ENCODE measurements around the gene CAPN15. TPM values are rescaled to one million over a fixed set of nuclear protein-coding genes. Genes with fewer than 3 reads are reported as not detected.
"Not testable (repeated sequence)": the region's sequence is repeated elsewhere in the genome, so short reads cannot be mapped to it uniquely, and the experiment has no call there.

The CAPN15 gene
- 50.5 and 83.4 TPM in 2 replicates for total RNA-seq

DNA sequence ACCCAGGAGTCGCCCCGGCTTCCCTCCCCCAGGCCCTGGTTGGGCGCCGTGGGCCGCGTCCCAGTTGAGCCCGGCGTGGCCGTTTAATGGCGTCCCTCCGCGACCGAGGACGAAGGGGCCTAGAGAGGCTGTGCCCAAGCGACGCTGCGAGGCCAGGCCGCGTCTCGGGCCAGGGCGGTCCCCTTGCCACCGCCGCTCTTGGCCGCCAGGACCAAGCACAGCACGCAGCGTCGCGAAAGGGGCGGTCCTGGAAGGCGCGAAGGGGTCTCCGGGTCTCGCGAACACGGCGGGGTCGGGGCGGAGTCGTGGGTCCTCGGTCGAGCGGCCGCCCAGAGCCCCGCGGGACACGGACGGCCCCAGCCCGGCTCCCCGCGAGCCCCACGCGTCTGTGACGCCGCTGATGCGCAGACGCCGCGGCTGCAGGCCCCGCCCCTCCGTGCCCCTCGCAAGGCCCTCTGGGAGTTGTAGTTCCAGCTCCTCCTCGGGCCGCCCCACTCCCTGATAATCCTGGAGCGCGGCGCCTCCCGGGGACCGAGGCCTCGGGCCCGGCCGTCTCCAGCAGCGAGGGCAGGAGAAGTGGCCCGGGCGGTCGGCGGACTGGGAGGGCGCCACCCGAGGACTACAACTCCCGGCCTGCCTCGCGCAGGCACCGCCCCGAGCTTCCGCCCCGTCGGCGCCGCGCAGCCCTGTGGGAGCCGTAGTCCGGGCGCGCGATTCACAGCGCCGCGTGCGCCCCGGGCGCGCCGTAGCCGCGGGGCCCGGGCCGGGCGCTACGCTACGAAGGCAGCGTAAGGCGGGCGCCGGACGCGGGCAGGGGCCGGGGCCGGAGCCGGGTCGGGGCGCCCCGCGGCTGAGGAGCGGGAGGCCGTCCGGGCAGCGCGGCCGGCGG lies at the start of gene CAPN15:
Gene CAPN15, plus strand, starts transcription at position 698 of the 889 bp plus-strand sequence. CDS start 19,127 bp downstream, outside the sequence.
- DNase-seq: peak; percentile 92

GRCh38 chr16:478287-478686 lies 49.2 kb upstream of the CAPN15 start:
- DNase-seq: not testable (repeated sequence)

GRCh38 chr16:482468-483185 lies 44.9 kb upstream of the CAPN15 start:
- DNase-seq: no peak

DNA sequence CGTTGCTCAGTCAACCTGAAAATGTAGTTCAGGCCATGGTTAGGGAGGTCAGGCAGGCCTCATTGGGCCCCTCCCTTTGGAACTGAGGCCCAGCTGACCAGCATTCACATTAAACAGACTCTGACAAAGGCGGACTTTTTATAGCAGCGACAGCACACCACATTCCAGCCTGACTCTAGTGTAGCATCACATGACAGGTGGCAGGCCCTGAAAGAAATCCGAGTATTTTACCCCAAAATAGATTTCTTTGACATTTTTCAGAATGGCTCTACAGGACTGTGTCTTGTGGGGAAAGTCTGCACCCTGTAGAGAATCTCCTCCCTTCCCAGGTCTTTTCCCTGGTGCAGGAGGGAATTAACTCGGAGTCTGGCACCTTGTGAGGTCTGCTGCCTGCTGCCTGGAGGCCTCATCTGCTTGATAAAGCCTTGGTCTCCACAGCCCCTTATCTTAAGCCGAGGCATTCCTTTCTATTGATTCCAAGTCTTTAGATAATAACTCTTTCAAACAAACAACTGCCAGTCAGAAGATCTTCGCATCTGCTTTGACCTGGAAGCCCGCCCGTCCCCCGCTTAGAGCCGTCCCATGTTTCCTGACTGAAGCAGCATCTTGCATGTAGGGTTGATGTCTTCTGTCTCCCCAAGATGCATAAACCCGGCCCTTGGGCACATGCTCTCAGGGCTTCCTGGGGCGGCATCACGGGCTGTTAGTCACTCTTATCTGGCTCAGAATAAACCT lies 44.0 kb upstream of the CAPN15 start:
- no peak for DNase-seq

GRCh38 chr16:489606-490005 lies 37.9 kb upstream of the CAPN15 start:
- no peak for DNase-seq

- DNase-seq: no peak
Measured at GRCh38 chr16:490768-491167, 36.7 kb upstream of the CAPN15 start.

- no peak for DNase-seq
Measured at GRCh38 chr16:491220-491919, 36.1 kb upstream of the CAPN15 start.

DNA sequence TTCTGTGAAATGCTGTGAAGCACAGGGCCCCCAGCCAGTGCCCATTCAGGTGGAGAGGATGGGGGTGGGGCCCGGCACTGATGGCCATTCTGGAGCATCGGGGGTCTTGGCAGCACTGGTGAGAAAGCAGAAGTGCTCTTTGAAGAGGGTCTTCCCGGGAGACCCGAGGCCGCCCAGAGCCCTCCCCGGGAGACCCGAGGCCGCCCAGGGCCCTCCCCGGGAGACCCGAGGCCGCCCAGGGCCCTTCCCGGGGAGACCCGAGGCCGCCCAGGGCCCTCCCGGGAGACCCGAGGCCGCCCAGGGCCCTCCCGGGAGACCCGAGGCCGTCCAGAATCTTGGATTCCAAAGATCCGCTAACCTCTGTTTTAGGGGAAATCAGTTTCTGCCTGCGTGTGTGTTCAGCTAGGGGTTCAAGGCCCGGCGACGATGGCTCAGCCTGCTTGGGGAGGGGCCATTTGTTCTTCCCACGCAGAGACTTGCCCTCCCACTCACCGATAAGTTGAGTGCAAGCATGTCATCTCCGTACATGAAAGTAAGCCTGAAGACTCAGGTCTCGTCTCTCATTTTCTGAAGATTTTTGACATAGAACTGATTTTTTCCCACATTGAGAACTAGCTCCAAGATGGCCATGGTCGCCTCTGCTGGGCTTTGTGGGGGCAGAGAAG lies 35.2 kb upstream of the CAPN15 start:
- no peak for DNase-seq

- not testable (repeated sequence) for DNase-seq
Measured at GRCh38 chr16:494676-495075, 32.8 kb upstream of the CAPN15 start.

- peak; percentile 70 for DNase-seq
Measured at GRCh38 chr16:495127-495748, 32.3 kb upstream of the CAPN15 start.

DNA sequence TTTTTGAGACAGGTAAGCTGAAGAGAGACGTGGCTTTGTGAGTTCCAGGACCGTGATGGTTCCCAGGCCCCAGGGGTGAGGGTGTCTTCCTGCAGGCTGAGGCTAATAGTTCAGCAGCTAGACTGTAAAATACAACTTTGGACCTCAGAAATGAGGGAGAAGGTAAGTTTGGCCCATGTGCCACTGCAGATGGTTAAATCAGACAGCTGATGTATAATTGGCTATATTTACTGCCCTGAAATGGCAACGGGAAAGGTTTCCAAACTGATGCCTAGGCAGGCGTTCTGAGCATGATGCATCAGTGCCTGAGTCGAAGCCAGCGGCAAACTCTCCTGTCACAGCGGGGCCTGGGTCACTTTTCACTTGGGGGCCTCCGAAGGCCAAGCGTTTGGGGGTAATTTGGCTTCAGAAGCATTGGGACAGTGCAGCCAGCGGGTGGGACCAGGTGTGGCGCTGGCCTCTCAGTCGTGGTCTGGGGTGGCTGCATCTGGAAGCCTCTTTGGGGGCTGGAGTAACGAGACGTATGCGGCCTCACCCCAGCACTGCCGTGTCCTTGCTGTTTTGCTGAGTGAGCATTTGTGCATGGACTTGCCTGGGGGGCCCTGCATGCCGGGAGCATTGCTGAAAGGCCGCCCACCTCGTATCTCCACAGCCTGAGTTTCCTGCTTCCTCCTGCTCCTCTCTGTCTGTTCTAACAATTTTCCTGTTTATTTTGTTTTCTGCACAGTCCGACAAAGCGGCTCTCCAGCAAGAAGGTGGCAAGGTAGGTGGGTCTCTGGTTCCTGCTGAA lies 31.2 kb upstream of the CAPN15 start:
- DNase-seq: no peak

DNA sequence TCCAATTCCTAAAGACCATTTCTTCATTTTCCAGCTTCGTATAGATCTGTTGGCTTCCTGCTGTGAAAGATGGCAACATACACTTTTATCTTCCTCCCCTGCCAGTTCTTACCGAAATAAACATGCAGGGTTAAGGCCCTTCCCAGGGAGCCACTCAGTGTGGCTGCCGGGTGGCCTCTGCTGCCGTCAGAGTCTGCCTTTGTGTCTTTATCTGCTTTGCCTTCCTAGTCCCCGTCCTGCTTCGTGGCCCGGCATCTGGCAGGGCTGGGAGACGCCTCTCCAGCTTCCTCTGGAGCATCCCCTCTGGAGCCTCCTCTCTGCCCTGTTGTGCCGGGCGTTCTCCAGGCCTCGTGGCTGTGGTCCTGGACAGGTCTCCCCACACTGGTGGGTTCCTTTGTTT lies 30.3 kb upstream of the CAPN15 start:
- DNase-seq: no peak

DNA sequence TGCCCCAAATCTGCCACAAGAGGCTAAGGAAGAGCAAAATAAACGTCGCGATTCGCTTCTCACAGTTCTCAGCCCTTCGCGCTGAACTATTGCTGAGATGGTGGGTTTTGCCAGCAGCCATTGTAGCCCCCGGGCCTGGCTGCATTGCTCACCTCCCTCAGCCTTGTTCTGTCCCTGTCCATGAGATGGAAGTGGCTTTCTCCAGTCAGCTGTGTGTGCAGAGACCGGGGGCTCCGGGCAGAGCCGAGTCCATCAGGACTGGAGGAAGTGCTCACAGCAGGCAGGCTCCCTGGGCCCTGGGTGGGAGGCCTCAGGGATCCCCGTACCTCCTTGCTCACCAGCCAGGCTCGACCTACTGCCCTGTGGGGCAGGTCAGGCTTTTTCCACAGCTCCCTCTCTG lies 27.6 kb upstream of the CAPN15 start:
- no peak for DNase-seq

- DNase-seq: no peak
Measured at GRCh38 chr16:500709-501108, 26.8 kb upstream of the CAPN15 start.

GRCh38 chr16:502179-502943 lies 25.2 kb upstream of the CAPN15 start:
- no peak for DNase-seq

DNA sequence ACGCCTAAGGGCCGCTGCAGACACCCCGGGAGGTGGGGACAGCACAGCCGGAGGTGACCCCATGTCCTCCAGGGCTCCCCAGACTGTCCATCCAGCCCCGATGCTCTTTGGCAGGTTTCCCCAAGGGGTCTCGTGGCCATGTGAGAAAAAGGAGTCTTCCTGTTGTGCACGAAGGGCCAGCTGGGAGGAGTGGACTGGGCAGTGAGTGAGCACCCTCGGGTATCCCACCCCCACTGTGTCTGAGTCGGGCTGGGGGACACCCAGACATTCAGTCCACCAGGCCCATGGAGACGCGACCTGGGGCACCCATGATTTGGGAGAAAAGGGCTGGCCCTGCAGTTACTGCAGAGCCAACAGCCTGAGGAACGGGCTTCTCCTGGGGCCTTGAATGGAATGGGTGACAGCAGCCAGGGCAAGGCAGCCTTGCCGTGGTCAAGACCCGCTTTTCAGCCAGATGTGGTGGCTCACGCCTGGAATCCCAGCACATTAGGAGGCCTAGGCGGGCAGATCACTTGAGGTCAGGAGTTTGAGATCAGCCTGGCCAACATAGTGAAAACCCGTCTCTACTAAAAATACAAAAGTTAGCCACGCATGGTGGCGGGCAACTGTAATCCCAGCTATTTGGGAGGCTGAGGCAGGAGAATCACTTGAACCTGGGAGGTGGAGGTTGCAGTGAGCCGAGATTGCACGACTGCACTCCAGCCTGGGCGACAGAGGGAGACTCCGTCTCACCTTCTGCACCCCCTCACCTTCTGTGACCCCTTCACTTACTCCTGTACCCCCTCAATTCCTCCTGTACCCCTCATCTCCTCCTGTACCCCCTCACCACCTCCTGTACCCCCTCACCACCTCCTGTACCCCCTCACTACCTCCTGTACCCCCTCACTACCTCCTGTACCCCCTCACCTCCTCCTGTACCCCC lies 24.1 kb upstream of the CAPN15 start:
- no peak for DNase-seq

- DNase-seq: no peak
Measured at GRCh38 chr16:505479-506245, 21.9 kb upstream of the CAPN15 start.

- no peak for DNase-seq
Measured at GRCh38 chr16:506246-506546, 21.3 kb upstream of the CAPN15 start.

All from dermis blood vessel endothelial cell (primary cell).